ENCODE results near the gene CAMKK2.
"Not testable (repeated sequence)": the region's sequence is repeated elsewhere in the genome, so short reads cannot be mapped to it uniquely, and the experiment has no call there.

Gene CAMKK2

DNA sequence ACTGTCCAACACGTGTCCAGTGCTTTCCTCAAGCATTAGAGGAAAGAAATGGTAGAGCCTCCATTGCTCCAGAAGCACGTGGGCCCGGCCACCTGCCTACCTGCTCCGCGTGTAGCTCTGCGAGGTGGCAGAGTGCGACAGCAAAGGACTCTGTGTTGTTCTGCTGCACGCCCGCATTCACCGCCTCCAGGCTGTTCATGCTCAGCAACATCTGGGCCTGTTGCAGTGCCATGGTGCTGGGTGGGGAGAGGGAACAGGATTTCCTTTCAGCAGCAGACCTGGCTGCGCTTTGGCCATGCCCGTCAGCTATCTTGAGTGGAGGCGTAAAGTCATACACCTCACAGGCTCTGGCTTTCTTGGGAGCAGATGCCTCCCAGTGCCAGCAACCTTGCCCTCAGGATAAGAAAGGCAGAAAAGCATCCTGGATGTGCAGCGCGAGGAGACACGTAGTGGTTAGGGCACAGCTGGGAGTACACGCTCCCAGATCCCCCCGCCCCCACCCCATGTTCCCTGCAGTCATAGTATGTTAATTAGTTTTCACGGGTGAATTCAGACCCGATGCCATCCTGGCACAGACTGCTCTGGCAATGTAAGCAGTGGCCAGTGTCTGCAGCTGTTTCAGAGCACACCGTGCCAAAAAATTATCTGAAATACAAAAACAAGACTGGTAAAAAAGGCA lies 30.6 kb upstream of the CAMKK2 start:
- Histone ChIP-seq H3K4me3 (ENCODE audit: low read depth, low read length) (no peak overlapping the region), H3K9me3 (ENCODE audit: control insufficient read depth, insufficient read depth, low read length) (no peaks in the 10 kb centered on the region), H3K27me3 (ENCODE audit: control insufficient read depth, insufficient read depth, low read length) (no peaks in the 10 kb centered on the region), H3K27ac (ENCODE audit: low read depth, low read length) (no peak overlapping the region), H3K4me1 (ENCODE audit: control insufficient read depth, insufficient read depth, low read length) (no peaks in the 10 kb centered on the region), H3K36me3 (ENCODE audit: control insufficient read depth, insufficient read depth, low read length) (peaks cover 89% of the 10 kb centered on the region), H3K9ac (ENCODE audit: low read depth, low read length) (no peak overlapping the region)

DNA sequence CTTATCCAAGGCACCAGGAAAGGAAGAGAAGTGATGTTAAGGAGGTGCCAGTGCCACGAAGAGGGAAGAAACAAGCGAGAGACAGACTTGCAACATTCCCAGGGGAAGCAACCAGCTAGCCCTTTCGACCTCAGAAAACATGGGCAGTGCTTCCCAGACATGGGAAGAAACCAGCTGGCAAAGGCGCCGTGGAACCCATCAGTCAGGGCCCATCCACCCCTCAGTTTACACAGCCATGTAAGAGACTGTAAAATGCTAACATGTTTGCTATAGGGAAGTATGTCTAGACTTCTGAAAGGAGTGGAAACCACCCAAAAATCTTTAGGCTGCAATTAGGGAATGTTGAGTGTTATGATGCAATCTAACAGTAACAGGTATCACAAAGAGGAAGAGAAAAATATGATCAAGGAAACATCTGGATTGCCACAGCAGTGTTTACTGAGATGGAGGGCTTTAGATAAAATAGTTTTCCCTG lies 29.4 kb upstream of the CAMKK2 start:
- H3K4me1 ChIP-seq (ENCODE audit: control insufficient read depth, insufficient read depth, low read length) = no peaks in the 10 kb centered on the region
- no peaks in the 10 kb centered on the region for H3K9me3 ChIP-seq (ENCODE audit: control insufficient read depth, insufficient read depth, low read length)
- H3K27ac ChIP-seq (ENCODE audit: low read depth, low read length) = no peak overlapping the region
- H3K27me3 ChIP-seq (ENCODE audit: control insufficient read depth, insufficient read depth, low read length) = no peaks in the 10 kb centered on the region
- H3K36me3 ChIP-seq (ENCODE audit: control insufficient read depth, insufficient read depth, low read length) = peaks cover 77% of the 10 kb centered on the region
- no peak overlapping the region for H3K4me3 ChIP-seq (ENCODE audit: low read depth, low read length)
- H3K9ac ChIP-seq (ENCODE audit: low read depth, low read length) = no peak overlapping the region

DNA sequence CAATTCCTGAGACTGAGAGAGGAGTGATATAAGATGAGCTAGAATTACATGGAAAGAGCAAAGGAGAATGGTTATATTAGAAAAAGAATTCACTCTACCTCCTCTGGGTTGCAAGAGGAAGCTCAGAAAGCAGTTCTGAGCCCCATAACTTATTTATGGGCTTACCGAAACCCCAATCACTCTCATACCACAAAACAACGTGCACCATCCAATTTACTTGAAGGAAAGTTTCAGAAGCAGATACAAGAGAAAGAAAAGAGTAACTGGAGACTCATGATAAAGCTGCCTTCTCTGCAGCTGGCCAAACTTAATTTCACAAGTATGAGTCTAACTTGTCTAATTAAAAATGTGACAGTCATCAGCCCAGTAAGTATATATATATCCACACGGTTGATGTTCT lies 27.4 kb upstream of the CAMKK2 start:
- peaks cover 76% of the 10 kb centered on the region for H3K36me3 ChIP-seq (ENCODE audit: control insufficient read depth, insufficient read depth, low read length)
- H3K9ac ChIP-seq (ENCODE audit: low read depth, low read length) = no peak overlapping the region
- H3K9me3 ChIP-seq (ENCODE audit: control insufficient read depth, insufficient read depth, low read length) = no peaks in the 10 kb centered on the region
- no peak overlapping the region for H3K27ac ChIP-seq (ENCODE audit: low read depth, low read length)
- H3K27me3 ChIP-seq (ENCODE audit: control insufficient read depth, insufficient read depth, low read length) = no peaks in the 10 kb centered on the region
- no peaks in the 10 kb centered on the region for H3K4me1 ChIP-seq (ENCODE audit: control insufficient read depth, insufficient read depth, low read length)
- no peak overlapping the region for H3K4me3 ChIP-seq (ENCODE audit: low read depth, low read length)

DNA sequence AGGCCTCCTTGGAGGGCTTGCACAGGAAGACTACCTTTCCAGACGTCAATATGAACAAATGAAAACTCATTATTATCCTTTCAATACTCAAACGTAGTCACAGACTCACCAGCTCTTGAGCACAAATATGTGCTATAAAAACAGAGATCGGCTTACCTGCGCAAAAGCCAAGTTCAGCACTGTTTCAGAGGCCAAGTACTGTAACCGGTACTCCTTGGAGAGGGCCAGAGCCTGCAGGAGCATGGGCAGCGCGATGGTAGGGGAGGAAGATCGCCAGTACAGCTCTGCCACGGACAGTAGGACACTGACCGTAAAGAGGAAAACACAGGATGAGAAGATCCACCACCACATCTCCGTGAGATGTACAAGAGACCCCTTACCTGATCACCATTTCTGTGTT lies 21.6 kb upstream of the CAMKK2 start:
- Histone ChIP-seq H3K36me3 (ENCODE audit: control insufficient read depth, insufficient read depth, low read length) (peaks cover 49% of the 10 kb centered on the region), H3K4me3 (ENCODE audit: low read depth, low read length) (no peak overlapping the region), H3K27me3 (ENCODE audit: control insufficient read depth, insufficient read depth, low read length) (no peaks in the 10 kb centered on the region), H3K9me3 (ENCODE audit: control insufficient read depth, insufficient read depth, low read length) (no peaks in the 10 kb centered on the region), H3K9ac (ENCODE audit: low read depth, low read length) (no peak overlapping the region), H3K4me1 (ENCODE audit: control insufficient read depth, insufficient read depth, low read length) (no peaks in the 10 kb centered on the region), H3K27ac (ENCODE audit: low read depth, low read length) (no peak overlapping the region)

DNA sequence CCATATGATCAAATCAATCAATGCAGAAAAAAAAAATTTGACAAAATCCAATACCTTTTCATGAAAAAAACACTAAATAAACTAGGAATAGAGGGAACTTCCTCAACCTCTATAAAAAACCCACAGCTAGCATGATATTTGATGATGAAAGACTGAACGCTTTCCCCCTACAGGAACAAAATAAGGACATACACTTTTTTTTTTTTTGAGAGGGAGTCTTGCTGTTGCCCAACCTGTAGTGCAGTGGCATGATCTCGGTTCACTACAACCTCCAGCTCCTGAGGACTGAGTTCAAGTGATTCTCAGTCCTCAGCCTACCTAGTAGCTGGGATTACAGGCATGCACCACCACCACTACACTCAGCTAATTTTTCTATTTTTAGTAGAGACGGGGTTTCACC lies 17.9 kb upstream of the CAMKK2 start:
- no peaks in the 10 kb centered on the region for H3K27me3 ChIP-seq (ENCODE audit: control insufficient read depth, insufficient read depth, low read length)
- H3K9me3 ChIP-seq (ENCODE audit: control insufficient read depth, insufficient read depth, low read length) = no peaks in the 10 kb centered on the region
- peaks cover 53% of the 10 kb centered on the region for H3K36me3 ChIP-seq (ENCODE audit: control insufficient read depth, insufficient read depth, low read length)
- H3K4me3 ChIP-seq (ENCODE audit: low read depth, low read length) = no peak overlapping the region
- H3K9ac ChIP-seq (ENCODE audit: low read depth, low read length) = no peak overlapping the region
- H3K4me1 ChIP-seq (ENCODE audit: control insufficient read depth, insufficient read depth, low read length) = no peaks in the 10 kb centered on the region
- H3K27ac ChIP-seq (ENCODE audit: low read depth, low read length) = no peak overlapping the region

DNA sequence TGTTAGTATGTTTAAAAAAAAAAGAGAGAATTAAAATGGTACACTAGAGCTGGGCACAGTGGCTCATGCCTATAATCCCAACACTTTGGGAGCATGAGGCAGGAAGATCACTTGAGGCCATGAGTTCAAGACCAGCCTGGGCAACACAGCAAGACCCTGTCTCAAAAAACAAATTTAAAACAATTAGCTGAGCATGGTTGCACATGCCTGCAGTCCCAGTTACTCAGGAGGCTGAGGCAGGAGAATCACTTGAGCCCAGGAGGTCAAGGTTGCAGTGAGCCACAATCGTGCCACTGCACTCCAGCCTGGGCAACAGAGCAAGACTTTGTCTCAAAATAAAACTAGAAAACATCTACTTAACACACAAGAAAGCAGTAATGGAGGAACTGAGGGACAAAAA lies 13.7 kb upstream of the CAMKK2 start:
- not testable (repeated sequence) for H3K4me3 ChIP-seq (ENCODE audit: low read depth, low read length); H3K9me3 ChIP-seq (ENCODE audit: control insufficient read depth, insufficient read depth, low read length); H3K9ac ChIP-seq (ENCODE audit: low read depth, low read length); H3K4me1 ChIP-seq (ENCODE audit: control insufficient read depth, insufficient read depth, low read length); H3K27me3 ChIP-seq (ENCODE audit: control insufficient read depth, insufficient read depth, low read length); H3K27ac ChIP-seq (ENCODE audit: low read depth, low read length)
- H3K36me3 ChIP-seq (ENCODE audit: control insufficient read depth, insufficient read depth, low read length) = peaks cover 34% of the 10 kb centered on the region

DNA sequence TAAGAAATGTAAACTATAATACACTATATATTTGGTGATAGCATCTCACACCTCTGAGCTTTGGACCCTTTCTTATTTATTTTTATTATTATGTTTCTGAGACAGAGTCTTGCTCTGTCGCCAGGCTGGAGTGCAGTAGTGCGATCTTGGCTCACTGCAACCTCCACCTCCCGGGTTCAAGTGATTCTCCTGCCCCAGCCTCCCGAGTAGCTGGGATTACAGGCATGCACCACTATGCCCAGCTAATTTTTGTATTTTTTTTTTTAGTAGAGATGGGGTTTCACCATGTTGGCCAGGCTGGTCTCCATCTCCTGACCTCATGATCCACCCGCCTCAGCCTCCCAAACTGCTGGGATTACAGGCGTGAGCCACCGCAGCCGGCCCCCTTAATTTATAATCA lies 10.9 kb upstream of the CAMKK2 start:
- H3K27ac ChIP-seq (ENCODE audit: low read depth, low read length); H3K4me3 ChIP-seq (ENCODE audit: low read depth, low read length); H3K9me3 ChIP-seq (ENCODE audit: control insufficient read depth, insufficient read depth, low read length); H3K9ac ChIP-seq (ENCODE audit: low read depth, low read length); H3K4me1 ChIP-seq (ENCODE audit: control insufficient read depth, insufficient read depth, low read length); H3K27me3 ChIP-seq (ENCODE audit: control insufficient read depth, insufficient read depth, low read length): not testable (repeated sequence)
- peaks cover 34% of the 10 kb centered on the region for H3K36me3 ChIP-seq (ENCODE audit: control insufficient read depth, insufficient read depth, low read length)

DNA sequence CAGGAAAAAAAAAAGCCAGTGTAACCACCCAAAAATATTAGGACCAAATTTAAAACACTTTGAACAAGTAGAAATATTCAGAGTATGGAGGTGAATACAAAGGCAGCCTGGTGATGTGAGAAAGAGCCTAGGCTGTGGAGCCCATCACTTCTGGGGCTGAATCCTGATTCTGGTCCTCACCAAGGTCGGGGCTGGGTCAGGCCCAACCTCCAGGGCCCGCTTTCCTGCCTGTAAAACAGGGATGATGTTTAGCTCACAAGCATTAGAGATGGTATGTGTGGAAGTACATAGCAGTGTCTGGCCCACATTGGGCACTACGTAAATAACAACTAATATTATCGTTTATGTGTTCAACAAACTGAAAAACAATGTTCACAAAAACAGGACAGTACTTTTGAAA lies 7.8 kb upstream of the CAMKK2 start:
- Histone ChIP-seq H3K9me3 (ENCODE audit: control insufficient read depth, insufficient read depth, low read length) (no peaks in the 10 kb centered on the region), H3K4me3 (ENCODE audit: low read depth, low read length) (no peak overlapping the region), H3K36me3 (ENCODE audit: control insufficient read depth, insufficient read depth, low read length) (peaks cover 11% of the 10 kb centered on the region), H3K9ac (ENCODE audit: low read depth, low read length) (no peak overlapping the region), H3K27ac (ENCODE audit: low read depth, low read length) (no peak overlapping the region), H3K4me1 (ENCODE audit: control insufficient read depth, insufficient read depth, low read length) (no peaks in the 10 kb centered on the region), H3K27me3 (ENCODE audit: control insufficient read depth, insufficient read depth, low read length) (no peaks in the 10 kb centered on the region)

DNA sequence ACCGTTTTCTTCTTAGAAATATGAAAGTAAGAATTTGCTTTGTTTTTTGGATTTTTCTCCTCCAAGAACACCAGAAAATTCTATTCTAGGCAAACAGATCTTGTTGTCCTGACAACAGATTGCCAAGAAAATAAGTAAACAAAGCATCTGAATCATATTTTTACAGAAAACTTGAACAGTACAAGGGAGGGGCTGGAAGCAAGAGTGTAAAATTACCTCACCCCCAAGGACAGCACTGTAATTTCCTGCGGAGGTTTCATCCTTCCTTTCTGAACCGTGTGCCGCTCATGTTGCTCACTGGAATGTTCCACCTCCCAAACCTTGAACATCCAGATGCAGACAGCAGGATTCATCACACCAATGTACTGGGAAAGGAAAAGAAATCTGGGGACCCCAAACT lies 5.4 kb upstream of the CAMKK2 start:
- Histone ChIP-seq H3K27ac (ENCODE audit: low read depth, low read length) (no peak overlapping the region), H3K36me3 (ENCODE audit: control insufficient read depth, insufficient read depth, low read length) (no peaks in the 10 kb centered on the region), H3K9me3 (ENCODE audit: control insufficient read depth, insufficient read depth, low read length) (no peaks in the 10 kb centered on the region), H3K4me1 (ENCODE audit: control insufficient read depth, insufficient read depth, low read length) (no peaks in the 10 kb centered on the region), H3K9ac (ENCODE audit: low read depth, low read length) (no peak overlapping the region), H3K4me3 (ENCODE audit: low read depth, low read length) (no peak overlapping the region), H3K27me3 (ENCODE audit: control insufficient read depth, insufficient read depth, low read length) (no peaks in the 10 kb centered on the region)

DNA sequence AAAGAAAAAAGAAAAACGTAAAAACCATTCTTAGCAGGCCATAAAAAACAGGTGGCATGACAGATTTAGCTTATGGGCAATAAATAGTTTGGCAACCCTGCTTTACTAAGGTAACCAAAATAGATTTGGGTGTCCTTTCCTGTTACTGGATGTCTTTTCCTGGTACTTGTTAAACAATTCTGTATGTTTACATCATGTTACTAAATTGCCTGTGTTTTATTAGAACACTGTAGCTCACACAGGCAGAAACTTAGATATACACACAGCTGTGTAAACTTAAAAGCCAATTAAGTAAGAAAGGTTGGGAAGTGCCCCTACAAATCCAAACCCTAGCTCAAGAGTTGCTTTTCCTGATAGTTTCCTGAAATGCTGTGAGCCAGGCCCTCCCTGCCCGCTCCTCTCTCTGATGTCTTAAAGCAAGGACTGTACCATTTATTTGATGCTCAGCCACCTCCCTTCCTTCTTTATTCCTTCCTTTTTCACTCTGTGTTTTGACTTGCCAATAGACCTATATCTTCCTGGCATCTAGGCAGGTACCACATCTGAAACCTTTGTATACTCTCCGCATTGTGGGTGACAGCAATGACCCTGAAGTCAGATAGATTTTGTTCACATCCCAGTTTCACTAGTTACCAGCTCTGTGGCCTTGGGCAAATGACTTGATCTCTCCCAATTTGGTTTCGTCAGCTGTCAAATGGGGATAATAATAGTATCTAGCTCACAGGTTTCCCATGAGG lies 3.7 kb upstream of the CAMKK2 start:
- no peak overlapping the region for H3K27ac ChIP-seq (ENCODE audit: low read depth, low read length)
- no peaks in the 10 kb centered on the region for H3K27me3 ChIP-seq (ENCODE audit: control insufficient read depth, insufficient read depth, low read length)
- H3K4me3 ChIP-seq (ENCODE audit: low read depth, low read length) = no peak overlapping the region
- peaks cover under 1% of the 10 kb centered on the region; the same call in 1 of the 2 replicates for H3K4me1 ChIP-seq (ENCODE audit: control insufficient read depth, insufficient read depth, low read length)
- no peak overlapping the region for H3K9ac ChIP-seq (ENCODE audit: low read depth, low read length)
- no peaks in the 10 kb centered on the region for H3K9me3 ChIP-seq (ENCODE audit: control insufficient read depth, insufficient read depth, low read length)
- H3K36me3 ChIP-seq (ENCODE audit: control insufficient read depth, insufficient read depth, low read length) = no peaks in the 10 kb centered on the region

DNA sequence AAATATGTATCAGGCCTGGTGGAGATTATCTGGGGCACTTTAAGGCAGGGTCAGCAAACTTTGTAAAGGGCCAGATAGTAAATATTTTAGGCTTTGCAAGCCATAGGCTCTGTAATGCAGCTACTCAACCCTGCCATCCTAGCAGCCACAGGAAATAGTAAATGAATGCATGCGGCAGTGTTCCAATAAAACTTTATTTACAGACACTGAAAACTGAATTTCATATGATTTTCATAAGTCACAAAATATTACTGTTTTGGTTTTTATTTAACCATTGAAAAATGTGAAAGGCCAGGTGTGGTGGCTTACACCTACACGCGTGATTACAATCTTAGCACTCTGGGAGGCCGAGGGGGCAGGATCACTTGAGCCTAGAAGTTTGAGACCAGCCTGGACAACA lies 3.2 kb upstream of the CAMKK2 start:
- no peaks in the 10 kb centered on the region for H3K36me3 ChIP-seq (ENCODE audit: control insufficient read depth, insufficient read depth, low read length)
- H3K9me3 ChIP-seq (ENCODE audit: control insufficient read depth, insufficient read depth, low read length) = no peaks in the 10 kb centered on the region
- no peaks in the 10 kb centered on the region for H3K27me3 ChIP-seq (ENCODE audit: control insufficient read depth, insufficient read depth, low read length)
- no peak overlapping the region for H3K9ac ChIP-seq (ENCODE audit: low read depth, low read length)
- no peak overlapping the region for H3K27ac ChIP-seq (ENCODE audit: low read depth, low read length)
- peaks cover 3% of the 10 kb centered on the region; the same call in 1 of the 2 replicates for H3K4me1 ChIP-seq (ENCODE audit: control insufficient read depth, insufficient read depth, low read length)
- no peak overlapping the region for H3K4me3 ChIP-seq (ENCODE audit: low read depth, low read length)

All from HUES48 (cell line).